ENCODE results near the gene CCDC90B.
"Not testable (repeated sequence)": the region's sequence is repeated elsewhere in the genome, so short reads cannot be mapped to it uniquely, and the experiment has no call there.

CCDC90B gene

GRCh38 chr11:83285151-83285770, 906 bp downstream of the CCDC90B start:
- no peak for DNase-seq

DNA sequence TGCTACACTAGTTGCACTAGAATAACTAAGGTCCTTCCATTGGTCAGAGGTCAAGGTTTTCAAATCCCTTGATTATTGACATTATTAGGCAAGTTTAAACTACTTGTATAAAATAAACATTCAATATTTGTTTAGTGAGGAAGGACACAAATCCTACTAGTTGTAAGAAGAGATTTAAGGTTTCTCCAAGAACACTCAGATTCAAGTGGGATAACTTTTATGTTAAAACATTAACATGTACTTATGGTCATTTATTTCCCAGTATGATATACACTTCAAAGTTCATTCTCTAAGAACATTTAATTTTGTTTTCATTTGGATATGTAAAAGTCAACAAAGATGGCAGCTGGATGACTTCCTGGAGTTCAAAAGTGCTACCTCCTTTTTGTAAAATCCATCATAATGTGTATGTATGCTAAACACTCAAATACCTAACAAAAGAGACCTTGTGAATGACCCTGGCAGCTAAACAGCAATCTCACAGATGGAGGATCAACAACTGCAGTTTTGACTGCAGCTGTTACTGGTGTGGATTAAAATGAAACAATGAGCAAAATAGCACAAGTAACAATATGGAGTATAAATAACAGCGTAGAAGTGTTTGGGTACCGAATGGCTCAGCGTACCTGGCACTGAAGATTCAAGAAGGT, 1.5 kb downstream of the CCDC90B start:
- DNase-seq = no peak

GRCh38 chr11:83282084-83282716, 4.0 kb downstream of the CCDC90B start:
- no peak for DNase-seq

DNA sequence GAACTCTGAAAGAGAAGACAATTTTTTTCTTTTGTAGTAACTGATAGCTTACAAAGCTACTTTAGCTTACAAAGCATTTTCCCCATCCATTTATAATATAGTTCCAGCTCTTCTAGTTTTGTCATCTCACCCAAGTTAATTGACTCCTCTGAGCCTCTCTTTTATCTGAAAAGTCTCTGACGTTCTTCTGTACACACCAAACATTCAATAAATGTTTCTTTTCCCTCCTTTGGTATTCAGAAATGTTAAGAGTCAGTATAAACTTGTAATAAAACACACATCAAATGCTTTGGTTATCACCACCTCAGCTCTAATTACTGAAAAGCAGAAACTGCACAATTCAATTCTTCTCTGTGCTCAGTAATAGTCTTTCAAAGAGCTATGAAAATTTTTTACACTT, 5.9 kb downstream of the CCDC90B start:
- no peak for DNase-seq

GRCh38 chr11:83278351-83278750, 7.8 kb downstream of the CCDC90B start:
- DNase-seq = no peak

DNA sequence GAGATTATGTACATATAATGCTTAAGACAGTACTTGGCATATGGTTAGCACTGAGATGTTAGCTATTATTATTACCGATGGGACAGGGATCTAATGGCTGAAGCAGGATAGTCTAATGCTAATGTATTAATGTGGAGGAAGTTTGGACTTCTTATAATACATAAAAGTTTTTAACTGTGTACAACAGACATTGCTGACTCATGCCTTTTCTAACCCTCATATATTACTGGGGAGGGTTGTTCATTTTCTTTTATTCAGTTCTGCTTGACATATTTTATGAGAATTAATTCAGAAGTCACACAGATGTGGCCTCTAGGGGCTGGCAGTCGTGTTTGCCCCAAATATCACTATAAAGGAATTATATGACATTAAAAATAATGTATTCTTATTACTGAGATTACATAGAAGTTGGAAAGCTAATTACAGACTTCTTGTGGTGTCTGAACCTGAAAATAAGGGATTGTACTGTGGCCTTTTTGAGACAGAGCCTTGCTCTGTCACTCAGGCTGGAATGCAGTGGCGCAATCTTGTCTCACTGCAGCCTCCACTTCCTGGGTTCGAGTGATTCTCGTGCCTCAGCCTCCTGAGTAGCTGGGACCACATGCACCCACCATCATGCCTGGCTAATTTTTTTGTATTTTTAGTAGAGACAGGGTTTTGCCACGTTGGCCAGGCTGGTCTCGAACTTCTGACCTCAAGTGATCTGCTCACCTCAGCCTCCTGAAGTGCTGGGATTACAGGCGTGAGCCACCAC, 10.1 kb downstream of the CCDC90B start:
- no peak for DNase-seq

GRCh38 chr11:83272627-83273026, 13.5 kb downstream of the CCDC90B start:
- no peak for DNase-seq

GRCh38 chr11:83271734-83272133, 14.4 kb downstream of the CCDC90B start:
- DNase-seq = not testable (repeated sequence)

DNA sequence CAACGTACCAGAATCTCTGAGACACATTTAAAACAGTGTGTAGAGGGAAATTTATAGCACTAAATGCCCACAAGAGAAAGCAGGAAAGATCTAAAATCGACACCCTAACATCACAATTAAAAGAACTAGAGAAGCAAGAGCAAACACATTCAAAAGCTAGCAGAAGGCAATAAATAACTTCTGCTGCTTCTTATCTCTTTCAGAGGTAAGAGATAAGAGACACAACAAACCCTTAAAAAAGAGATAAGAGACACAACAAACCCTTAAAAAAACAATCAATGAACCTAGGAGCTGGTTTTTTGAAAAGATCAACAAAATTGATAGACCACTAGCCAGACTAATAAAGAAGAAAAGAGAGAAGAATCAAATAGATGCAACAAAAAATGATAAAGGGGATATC, 17.1 kb downstream of the CCDC90B start:
- DNase-seq = not testable (repeated sequence)

DNA sequence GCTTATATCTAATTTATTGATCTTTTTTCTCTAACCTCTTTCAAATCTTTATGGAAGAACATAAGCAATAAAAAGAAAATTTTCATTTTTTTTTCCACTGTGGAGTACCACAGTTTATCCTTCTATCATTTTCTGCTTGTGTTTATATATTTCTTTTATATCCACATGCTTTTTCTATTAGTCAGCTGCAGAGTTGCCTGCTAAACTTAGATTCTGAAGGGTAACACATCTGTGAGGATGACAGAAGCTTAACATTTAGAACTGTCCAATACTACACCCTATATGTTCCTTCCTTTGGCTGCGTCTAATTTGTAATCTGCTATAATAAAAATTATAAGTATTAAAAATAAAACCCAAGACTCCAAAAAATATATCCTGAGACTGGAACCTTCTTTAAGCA, 20.8 kb downstream of the CCDC90B start:
- DNase-seq = no peak

GRCh38 chr11:83259559-83259958, 26.6 kb downstream of the CCDC90B start:
- DNase-seq = no peak

DNA sequence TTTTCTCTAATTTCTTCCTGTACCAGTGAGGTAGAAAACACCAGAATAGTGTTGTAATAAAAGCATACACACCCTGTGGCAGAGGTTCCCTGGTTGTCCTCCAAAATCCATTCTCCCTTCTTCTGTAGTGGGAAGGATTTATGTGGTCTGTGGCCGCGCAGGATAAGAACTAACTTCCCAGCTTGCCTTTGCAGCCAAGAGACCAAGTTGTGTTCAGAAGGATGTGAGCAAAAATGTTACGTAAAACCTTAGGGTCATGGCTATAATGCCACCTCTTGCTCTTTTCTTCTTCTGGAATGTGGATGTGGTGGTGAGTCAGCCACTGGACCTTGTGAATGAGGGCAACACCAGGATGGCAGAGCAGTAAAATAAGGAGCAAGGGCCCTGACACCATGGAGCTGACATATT, 28.4 kb downstream of the CCDC90B start:
- no peak for DNase-seq

GRCh38 chr11:83256602-83257340, 29.4 kb downstream of the CCDC90B start:
- no peak for DNase-seq

DNA sequence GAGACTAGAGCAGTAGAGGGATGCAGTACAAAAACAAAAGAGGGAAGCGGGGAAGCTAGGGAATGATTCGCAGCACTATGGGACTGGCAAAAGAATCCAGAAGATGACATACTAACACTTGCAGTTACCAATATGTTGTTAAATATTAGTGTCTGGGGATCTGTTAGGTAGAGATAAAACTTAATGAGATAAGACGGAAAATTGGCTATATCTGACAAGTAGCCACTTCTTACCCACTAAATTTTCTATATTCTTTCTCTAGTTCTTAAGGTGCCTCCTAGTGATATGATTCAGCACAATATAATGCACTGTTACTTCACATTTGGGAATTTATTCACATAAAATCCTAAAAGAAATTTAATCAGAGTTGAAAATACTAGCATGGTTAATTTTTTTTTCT, 30.8 kb downstream of the CCDC90B start:
- no peak for DNase-seq

- no peak for DNase-seq
Observed at GRCh38 chr11:83252941-83253340, 33.2 kb downstream of the CCDC90B start.

GRCh38 chr11:83252266-83252665, 33.9 kb downstream of the CCDC90B start:
- DNase-seq = no peak

DNA sequence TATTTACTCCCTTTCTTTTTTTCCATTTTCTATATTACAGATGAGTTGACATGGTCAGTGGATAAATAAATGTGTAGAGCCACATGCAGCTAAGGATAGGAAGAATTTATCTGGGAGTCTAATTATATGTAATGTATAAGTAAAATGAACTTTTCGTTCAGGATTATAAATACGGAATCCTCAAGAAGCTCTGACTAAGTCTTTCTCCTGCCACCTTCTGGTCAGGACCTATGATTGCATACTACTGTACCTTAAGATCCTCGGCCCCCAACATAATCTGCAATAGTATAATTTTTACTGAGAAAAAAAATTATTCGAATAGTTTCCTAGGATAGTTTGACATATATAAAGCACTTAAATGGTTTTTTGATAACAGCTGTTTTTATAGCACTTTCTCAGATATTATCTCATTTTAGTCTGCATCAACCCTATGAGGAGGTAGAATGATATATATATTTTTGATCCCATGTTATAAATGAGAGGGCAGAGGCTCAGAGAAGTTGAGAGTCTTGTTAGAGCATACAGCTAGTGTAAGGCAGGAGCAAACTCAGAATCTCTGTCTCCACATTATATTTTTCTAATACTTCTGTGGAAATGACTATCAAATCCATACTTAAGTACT, 36.1 kb downstream of the CCDC90B start:
- no peak for DNase-seq

DNA sequence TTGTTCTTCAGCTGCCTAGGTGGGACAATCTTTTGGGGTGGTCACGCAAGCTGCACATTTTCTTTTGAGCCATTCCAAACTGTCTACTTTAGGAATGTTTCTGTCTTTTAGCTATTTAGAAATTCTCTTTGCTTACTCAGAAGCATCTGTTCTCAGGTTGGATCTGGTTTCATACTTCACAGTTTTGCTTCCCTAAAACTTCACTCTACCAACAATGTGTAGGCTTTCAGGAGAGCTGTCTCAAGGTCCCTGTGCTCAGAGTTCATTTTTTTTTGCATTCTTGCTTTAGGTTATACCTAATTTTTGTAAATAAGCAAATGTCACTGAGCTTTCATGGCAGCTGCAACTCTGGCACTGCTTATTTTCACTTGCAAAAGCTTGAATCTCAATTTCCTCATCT, 36.7 kb downstream of the CCDC90B start:
- DNase-seq = no peak

GRCh38 chr11:83241291-83241946, 44.7 kb downstream of the CCDC90B start:
- peak; percentile 7 for DNase-seq

DNA sequence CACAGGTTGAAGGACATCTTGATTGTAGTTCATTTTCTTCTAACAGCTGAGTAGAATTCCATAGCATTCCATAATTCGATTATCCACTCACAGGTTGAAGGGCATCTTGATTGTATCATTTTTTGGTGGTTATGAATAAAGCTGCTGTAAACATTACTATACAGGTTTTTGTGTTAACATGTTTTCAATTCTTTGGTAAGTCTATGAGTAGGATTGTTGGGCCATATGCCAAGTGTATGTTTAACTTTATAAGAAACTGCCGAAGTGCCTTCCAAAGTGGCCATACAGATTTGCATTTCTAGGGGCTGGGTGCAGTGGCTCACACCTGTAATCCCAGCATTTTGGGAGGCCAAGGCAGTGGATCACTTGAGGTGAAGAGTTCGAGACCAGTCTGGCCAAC, 48.1 kb downstream of the CCDC90B start:
- no peak for DNase-seq

DNA sequence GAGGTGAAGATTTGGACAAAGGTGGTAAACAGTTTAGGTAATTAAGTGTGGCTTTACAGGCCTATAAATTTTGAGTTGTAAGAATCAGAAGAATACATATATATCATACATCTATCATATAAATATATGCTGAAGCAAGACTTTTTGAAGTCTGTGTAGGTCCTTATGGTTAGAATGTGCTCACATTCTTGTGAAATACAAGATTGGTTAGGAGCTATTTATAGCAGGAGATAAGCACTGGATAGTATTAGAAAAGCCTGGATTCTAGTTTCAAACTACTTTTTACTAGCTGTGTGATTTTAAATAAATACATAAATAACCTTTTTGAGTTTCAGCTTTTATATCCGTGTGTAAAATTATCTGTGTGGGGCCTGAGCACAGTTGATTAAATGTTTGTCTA, 50.3 kb downstream of the CCDC90B start:
- no peak for DNase-seq

GRCh38 chr11:83223457-83223856, 62.7 kb downstream of the CCDC90B start:
- no peak for DNase-seq
